Cardiac muscle cell (in vitro differentiated cells and primary cell): ENCODE measurements around the gene PDCD10. TPM values are rescaled to one million over a fixed set of nuclear protein-coding genes. Genes with fewer than 3 reads are reported as not detected.

Experiments used
- DNase-seq, 2 donors: peaks; one replicate each; pipeline versions ENCODE4 v3.0.0 to v3.0.0-alpha.2; 2010 to 2017; ENCODE audit warnings: low read depth in 1 of 2, low spot score in 1 of 2
- H3K27ac ChIP-seq: fragments of 200-600 bp; sonication (generic); 2 replicates; pipeline ENCODE4 v1.5.1; 2016
- H3K27me3 ChIP-seq: fragments of 200-600 bp; sonication (generic); 2 replicates; pipeline ENCODE4 v1.6.0; 2016; ENCODE audit warnings: control low read depth
- H3K36me3 ChIP-seq: fragments of 200-600 bp; sonication (generic); 2 replicates; pipeline ENCODE4 v1.5.1; 2016; ENCODE audit warnings: control low read depth
- H3K4me1 ChIP-seq: fragments of 200-600 bp; sonication (generic); 2 replicates; pipeline ENCODE4 v1.8.1; 2017; ENCODE audit warnings: low read depth, mild to moderate bottlenecking, mixed run types
- H3K4me3 ChIP-seq: fragments of 200-600 bp; sonication (generic); 2 replicates; pipeline ENCODE4 v1.5.1; 2016; ENCODE audit warnings: mild to moderate bottlenecking
- H3K9me3 ChIP-seq: fragments of 200-600 bp; sonication (generic); 2 replicates; pipeline ENCODE4 v1.5.1; 2017; ENCODE audit warnings: low read depth, mild to moderate bottlenecking, control low read depth
- polyA plus RNA-seq: library from polyadenylated mRNA; unstranded; fragments of >200 nt; fragmentation: Nextera tagmentation; extraction: Ambion mirVana; gene quantifications from 2 replicates; pipeline ENCODE4 v1.2.1, GENCODE V29; 2016
- total RNA-seq: library from RNA; depleted of rRNA; stranded (reverse); fragments of >200 nt; gene quantifications from 2 replicates; pipeline ENCODE4 v1.2.3, GENCODE V29; 2016
- TF ChIP-seq, protein P1 (sequence below): IDR thresholded peaks from 2 replicates; pipeline ENCODE4 v1.5.1; 2012; ENCODE audit warnings: low read depth, mild to moderate bottlenecking, low read length

PDCD10 gene
- total RNA-seq (39.6 and 48.0 TPM in 2 replicates), polyA plus RNA-seq (51.6 and 56.9 TPM in 2 replicates)

- Histone ChIP-seq H3K27ac (peak within 1 kb of the TSS; percentile 84), H3K27me3 (peaks cover 3% of the 10 kb centered on the region), H3K4me3 (peak within 1 kb of the TSS; percentile 75), H3K36me3 (no peaks in the 10 kb centered on the region), H3K9me3 (no peaks in the 10 kb centered on the region), H3K4me1 (peaks cover 15% of the 10 kb centered on the region)
- DNase-seq: peak; percentile 99
- TF ChIP-seq, protein P1, sequence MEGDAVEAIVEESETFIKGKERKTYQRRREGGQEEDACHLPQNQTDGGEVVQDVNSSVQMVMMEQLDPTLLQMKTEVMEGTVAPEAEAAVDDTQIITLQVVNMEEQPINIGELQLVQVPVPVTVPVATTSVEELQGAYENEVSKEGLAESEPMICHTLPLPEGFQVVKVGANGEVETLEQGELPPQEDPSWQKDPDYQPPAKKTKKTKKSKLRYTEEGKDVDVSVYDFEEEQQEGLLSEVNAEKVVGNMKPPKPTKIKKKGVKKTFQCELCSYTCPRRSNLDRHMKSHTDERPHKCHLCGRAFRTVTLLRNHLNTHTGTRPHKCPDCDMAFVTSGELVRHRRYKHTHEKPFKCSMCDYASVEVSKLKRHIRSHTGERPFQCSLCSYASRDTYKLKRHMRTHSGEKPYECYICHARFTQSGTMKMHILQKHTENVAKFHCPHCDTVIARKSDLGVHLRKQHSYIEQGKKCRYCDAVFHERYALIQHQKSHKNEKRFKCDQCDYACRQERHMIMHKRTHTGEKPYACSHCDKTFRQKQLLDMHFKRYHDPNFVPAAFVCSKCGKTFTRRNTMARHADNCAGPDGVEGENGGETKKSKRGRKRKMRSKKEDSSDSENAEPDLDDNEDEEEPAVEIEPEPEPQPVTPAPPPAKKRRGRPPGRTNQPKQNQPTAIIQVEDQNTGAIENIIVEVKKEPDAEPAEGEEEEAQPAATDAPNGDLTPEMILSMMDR: no peak
Measured at GRCh38 chr3:167734498-167735232, at the start of gene PDCD10. TSS of gene PDCD10 (minus strand) at chr3:167734892. CDS start at chr3:167720157, 14,735 bp downstream.

DNA sequence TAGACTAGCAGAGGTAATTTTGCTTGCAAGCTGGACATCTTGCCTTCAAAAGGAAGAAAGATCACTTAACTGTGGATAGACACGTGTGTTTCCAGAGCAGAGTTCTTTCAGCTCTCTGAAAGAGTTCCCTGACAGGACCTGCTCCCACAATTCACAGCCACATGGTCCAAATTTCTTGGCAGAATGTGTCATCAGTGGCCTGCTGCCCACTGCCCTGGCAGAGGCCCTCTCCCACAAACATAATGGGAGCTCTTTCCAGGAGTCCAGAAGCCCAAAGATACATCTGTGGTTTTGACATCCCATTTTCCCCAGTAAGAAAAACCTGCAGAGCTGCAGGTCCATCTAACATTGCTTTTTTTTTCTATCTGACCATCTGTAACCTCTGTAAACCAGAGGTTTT is 49.1 kb upstream of the PDCD10 start:
- Histone ChIP-seq H3K4me3 (no peak overlapping the region), H3K4me1 (no peaks in the 10 kb centered on the region), H3K27me3 (no peaks in the 10 kb centered on the region), H3K36me3 (no peaks in the 10 kb centered on the region), H3K27ac (no peak overlapping the region), H3K9me3 (no peaks in the 10 kb centered on the region)
- DNase-seq: no peak
- TF ChIP-seq, protein P1: no peak

- TF ChIP-seq, protein P1: no peak
- Histone ChIP-seq H3K27ac (no peak overlapping the region), H3K4me3 (no peak overlapping the region)
Measured at GRCh38 chr3:167780214-167780883, 45.7 kb upstream of the PDCD10 start.

GRCh38 chr3:167777356-167777755 is 42.7 kb upstream of the PDCD10 start:
- TF ChIP-seq, protein P1: no peak

More at GRCh38 chr3:167780214-167780883, 45.7 kb upstream of the PDCD10 start:
- H3K27me3 ChIP-seq: no peaks in the 10 kb centered on the region
- no peaks in the 10 kb centered on the region for H3K4me1 ChIP-seq
- no peak for DNase-seq
- no peaks in the 10 kb centered on the region for H3K36me3 ChIP-seq
- H3K9me3 ChIP-seq: no peaks in the 10 kb centered on the region

DNA sequence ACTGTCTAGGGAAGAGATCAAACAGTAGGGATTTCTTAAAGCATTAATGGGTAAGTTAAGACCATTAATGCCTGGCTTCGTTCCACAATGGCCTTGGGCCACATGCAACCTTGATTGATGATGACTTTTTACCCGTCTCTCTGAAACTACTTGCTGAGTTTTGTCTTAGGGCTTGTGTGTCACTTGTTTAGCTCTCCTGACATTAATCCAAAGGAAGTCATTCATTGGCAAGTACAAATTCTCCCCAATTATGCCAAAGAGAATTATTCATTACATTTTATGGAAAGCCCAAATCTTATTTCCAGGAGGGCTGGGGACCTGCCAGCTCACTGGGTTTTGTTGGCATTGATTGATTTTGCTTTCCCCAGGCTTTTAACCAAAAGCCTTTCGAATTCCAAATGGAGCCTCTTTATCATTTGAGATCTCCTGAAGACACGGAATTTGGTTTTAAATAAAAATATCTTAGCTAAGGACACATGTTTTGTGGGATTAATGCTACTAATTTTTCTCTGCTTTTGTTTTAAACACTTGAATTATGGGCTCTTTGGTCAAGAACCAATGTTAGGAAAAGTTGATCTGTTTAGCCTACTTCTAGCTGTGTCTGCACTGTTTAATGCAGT is 41.5 kb upstream of the PDCD10 start:
- Histone ChIP-seq H3K36me3 (no peaks in the 10 kb centered on the region), H3K4me3 (no peak overlapping the region), H3K27ac (no peak overlapping the region), H3K27me3 (no peaks in the 10 kb centered on the region), H3K9me3 (no peaks in the 10 kb centered on the region), H3K4me1 (peaks cover 8% of the 10 kb centered on the region)
- no peak for DNase-seq
- TF ChIP-seq, protein P1: no peak

More at GRCh38 chr3:167777356-167777755, 42.7 kb upstream of the PDCD10 start:
- DNase-seq: no peak
- no peaks in the 10 kb centered on the region for H3K9me3 ChIP-seq
- H3K27ac ChIP-seq: no peak overlapping the region
- no peak overlapping the region for H3K4me3 ChIP-seq
- peaks cover 8% of the 10 kb centered on the region for H3K4me1 ChIP-seq
- no peaks in the 10 kb centered on the region for H3K27me3 ChIP-seq
- H3K36me3 ChIP-seq: no peaks in the 10 kb centered on the region
